GM23338 (cell line): ENCODE measurements around the gene SLAMF9. TPM values are rescaled to one million over a fixed set of nuclear protein-coding genes. Genes with fewer than 3 reads are reported as not detected.

Experiments used
- ATAC-seq: fragments of 200-7000 bp; cut with Tn5 transposase; 3 replicates; pipeline ENCODE4 v1.9.1; 2020
- DNase-seq: peaks from one replicate; pipeline ENCODE4 v3.0.0-alpha.2; 2015; ENCODE audit warnings: low spot score
- H2AFZ ChIP-seq: fragments of 200-600 bp; sonication (generic); 2 replicates; pipeline ENCODE4 v1.8.0; 2016; ENCODE audit warnings: antibody characterized with exemption, mild to moderate bottlenecking, moderate library complexity
- H3F3A ChIP-seq: fragments of 200-600 bp; sonication (generic); replicated peaks from 2 replicates; pipeline ENCODE4 v1.8.0; 2017; ENCODE audit warnings: antibody characterized with exemption, mixed run types, low read depth
- H3K27ac ChIP-seq: fragments of 200-600 bp; sonication (generic); 2 replicates; pipeline ENCODE4 v1.6.1; 2016; ENCODE audit warnings: low read depth
- H3K27me3 ChIP-seq: fragments of 200-600 bp; sonication (generic); 2 replicates; pipeline ENCODE4 v1.8.0; 2016; ENCODE audit warnings: mild to moderate bottlenecking, mixed run types, moderate library complexity; ENCODE audit not compliant: insufficient read depth
- H3K36me3 ChIP-seq: fragments of 200-600 bp; sonication (generic); 2 replicates; pipeline ENCODE4 v1.8.0; 2016; ENCODE audit warnings: mild to moderate bottlenecking; ENCODE audit not compliant: insufficient read depth
- H3K4me1 ChIP-seq: fragments of 200-600 bp; sonication (generic); 2 replicates; pipeline ENCODE4 v1.8.0; 2016; ENCODE audit warnings: mild to moderate bottlenecking, moderate library complexity; ENCODE audit not compliant: insufficient read depth
- H3K4me2 ChIP-seq: fragments of 200-600 bp; sonication (generic); 2 replicates; pipeline ENCODE4 v1.7.1; 2017; ENCODE audit warnings: mixed run types
- H3K4me3 ChIP-seq: fragments of 200-600 bp; sonication (generic); 2 replicates; pipeline ENCODE4 v1.6.1; 2016; ENCODE audit warnings: mixed run types
- H3K79me2 ChIP-seq: fragments of 200-600 bp; sonication (generic); replicated peaks from 2 replicates; pipeline ENCODE4 v1.8.0; 2017; ENCODE audit warnings: mild to moderate bottlenecking; ENCODE audit not compliant: insufficient read depth
- H3K9me2 ChIP-seq: fragments of 200-600 bp; sonication (generic); 2 replicates; pipeline ENCODE4 v1.8.0; 2017; ENCODE audit not compliant: insufficient read depth
- H4K20me1 ChIP-seq: fragments of 200-600 bp; sonication (generic); replicated peaks from 2 replicates; pipeline ENCODE4 v1.8.0; 2017; ENCODE audit warnings: mild to moderate bottlenecking; ENCODE audit not compliant: insufficient read depth
- H3K27ac Mint-ChIP-seq: 2 replicates; pipeline ENCODE4 v1.8.0; 2020; ENCODE audit warnings: inconsistent platforms, mild to moderate bottlenecking, moderate library complexity, mixed read lengths
- H3K27me3 Mint-ChIP-seq: 3 replicates; pipeline ENCODE4 v1.8.0; 2022; ENCODE audit warnings: low read depth, mild to moderate bottlenecking, moderate library complexity, mixed read lengths, inconsistent platforms; ENCODE audit not compliant: insufficient read depth, poor library complexity
- H3K36me3 Mint-ChIP-seq: 3 replicates; pipeline ENCODE4 v1.8.0; 2021; ENCODE audit warnings: low read depth, mild to moderate bottlenecking, inconsistent platforms, moderate library complexity, mixed read lengths
- H3K4me1 Mint-ChIP-seq: 3 replicates; pipeline ENCODE4 v1.8.0; 2020; ENCODE audit warnings: mild to moderate bottlenecking, inconsistent platforms, mixed read lengths
- H3K4me3 Mint-ChIP-seq: 3 replicates; pipeline ENCODE4 v1.8.0; 2021; ENCODE audit warnings: moderate library complexity, mild to moderate bottlenecking, inconsistent platforms, mixed read lengths
- H3K9me3 Mint-ChIP-seq: 3 replicates; pipeline ENCODE4 v1.8.0; 2020; ENCODE audit warnings: moderate library complexity, mild to moderate bottlenecking, inconsistent platforms, mixed read lengths
- CREB1 ChIP-seq: fragments of 250-450 bp; sonication (Bioruptor Pico); IDR thresholded peaks from 2 replicates; pipeline ENCODE4 v1.5.0; 2020; ENCODE audit warnings: low read depth, mild to moderate bottlenecking, moderate library complexity
- CTCF ChIP-seq, 2 experiments: fragments of 200-600 bp in 1 of 2; sonication (generic) in 1 of 2; conservative IDR thresholded peaks; 2 replicates each; pipeline versions ENCODE4 v1.5.1 to v1.6.1; 2016 to 2017; ENCODE audit warnings: antibody characterized with exemption in 2 of 2, low read depth in 2 of 2, mild to moderate bottlenecking in 2 of 2, moderate library complexity in 1 of 2
- EZH2 ChIP-seq: fragments of 200-600 bp; sonication (generic); IDR thresholded peaks from one replicate; pipeline ENCODE4 v1.8.0; 2017; ENCODE audit warnings: antibody characterized with exemption, mild to moderate bottlenecking, low read depth; ENCODE audit not compliant: unreplicated experiment
- JUNB ChIP-seq: IDR thresholded peaks from one replicate; pipeline ENCODE4 v1.6.1; 2016; ENCODE audit warnings: antibody characterized with exemption; ENCODE audit not compliant: unreplicated experiment
- NANOG ChIP-seq: IDR thresholded peaks from 2 replicates; pipeline ENCODE4 v1.6.1; 2016; ENCODE audit warnings: antibody characterized with exemption, borderline replicate concordance
- POLR2AphosphoS5 ChIP-seq: IDR thresholded peaks from 2 replicates; pipeline ENCODE4 v1.6.1; 2016; ENCODE audit warnings: antibody characterized with exemption, low read depth
- REST ChIP-seq: IDR thresholded peaks from one replicate; pipeline ENCODE4 v1.6.1; 2018; ENCODE audit warnings: antibody characterized with exemption; ENCODE audit not compliant: unreplicated experiment
- STAT1 ChIP-seq: IDR thresholded peaks from one replicate; pipeline ENCODE4 v1.6.1; 2016; ENCODE audit warnings: antibody characterized with exemption; ENCODE audit not compliant: unreplicated experiment
- ZNF114 ChIP-seq: fragments of 250-450 bp; sonication (Bioruptor Pico); IDR thresholded peaks from 2 replicates; pipeline ENCODE4 v1.5.0; 2020; ENCODE audit warnings: mild to moderate bottlenecking, moderate library complexity
- ZNF331 ChIP-seq: fragments of 250-450 bp; sonication (Bioruptor Pico); IDR thresholded peaks from 2 replicates; pipeline ENCODE4 v1.5.0; 2020; ENCODE audit warnings: low read depth, mild to moderate bottlenecking, moderate library complexity
- polyA plus RNA-seq: library from polyadenylated mRNA; unstranded; fragments of >200 nt; fragmentation: Nextera tagmentation; extraction: Ambion mirVana; gene quantifications from 2 replicates; pipeline ENCODE4 v1.2.1, GENCODE V29; 2016
- total RNA-seq: library from RNA; depleted of rRNA; stranded (reverse); fragments of >200 nt; shearing (Covaris generic); gene quantifications from 2 replicates; pipeline ENCODE4 v1.2.3, GENCODE V29; 2014
- TF ChIP-seq, protein P1 (sequence below): IDR thresholded peaks from 2 replicates; pipeline ENCODE4 v1.6.1; 2016; ENCODE audit warnings: antibody characterized with exemption

The SLAMF9 gene
- total and polyA plus RNA-seq, 2 experiments from 2014 or later, result not detected

DNA sequence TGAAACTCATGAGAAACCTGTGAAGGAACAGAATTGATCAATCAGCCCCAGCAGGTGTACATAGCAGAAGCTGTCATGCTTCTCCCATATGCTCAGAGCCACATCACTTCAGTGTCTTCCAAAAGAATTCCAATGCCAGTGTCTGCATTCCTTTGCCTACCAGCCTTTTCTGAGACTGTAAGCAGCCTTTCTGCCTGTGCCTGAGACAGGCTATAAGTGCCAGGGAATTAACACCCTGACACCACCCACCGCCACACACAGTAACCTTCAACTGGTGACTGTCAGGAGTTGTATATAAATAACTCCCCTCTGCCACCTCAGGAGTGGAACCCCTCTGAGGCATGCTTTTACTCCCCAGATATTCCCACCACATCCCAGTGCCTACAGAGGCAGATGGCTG lies 38.1 kb upstream of the SLAMF9 start:
- Histone ChIP-seq H3K4me1 (peaks cover 13% of the 10 kb centered on the region), H3F3A (no peaks in the 10 kb centered on the region), H3K27me3 (no peaks in the 10 kb centered on the region), H3K9me2 (no peaks in the 10 kb centered on the region), H3K79me2 (no peaks in the 10 kb centered on the region), H4K20me1 (no peaks in the 10 kb centered on the region), H3K36me3 (no peaks in the 10 kb centered on the region), H3K27ac (no peak overlapping the region), H3K4me2 (no peak overlapping the region), H3K4me3 (no peak overlapping the region), H2AFZ (0 out of 2 replicates have a peak overlapping the region, but pooled peaks have one; percentile 43)
- H3K27me3 Mint-ChIP-seq, result peaks cover 2% of the 10 kb centered on the region
- ATAC-seq (peak; percentile 54), DNase-seq (peak; percentile 22)
- no peak overlapping the region for H3K4me3 Mint-ChIP-seq
- H3K27ac Mint-ChIP-seq, result no peak overlapping the region
- no peaks in the 10 kb centered on the region for H3K9me3 Mint-ChIP-seq
- TF ChIP-seq ZNF114 (CRISPR knock-in tag) (no peak), CTCF (conservative IDR thresholded peaks at IDR 0.05; ENCODE audit: low read depth in 2 of 2) (no peak), NANOG (no peak), EZH2 (no peak), STAT1 (no peak), JUNB (no peak)
- TF ChIP-seq, protein P1, sequence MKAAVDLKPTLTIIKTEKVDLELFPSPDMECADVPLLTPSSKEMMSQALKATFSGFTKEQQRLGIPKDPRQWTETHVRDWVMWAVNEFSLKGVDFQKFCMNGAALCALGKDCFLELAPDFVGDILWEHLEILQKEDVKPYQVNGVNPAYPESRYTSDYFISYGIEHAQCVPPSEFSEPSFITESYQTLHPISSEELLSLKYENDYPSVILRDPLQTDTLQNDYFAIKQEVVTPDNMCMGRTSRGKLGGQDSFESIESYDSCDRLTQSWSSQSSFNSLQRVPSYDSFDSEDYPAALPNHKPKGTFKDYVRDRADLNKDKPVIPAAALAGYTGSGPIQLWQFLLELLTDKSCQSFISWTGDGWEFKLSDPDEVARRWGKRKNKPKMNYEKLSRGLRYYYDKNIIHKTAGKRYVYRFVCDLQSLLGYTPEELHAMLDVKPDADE, result no peak
- peaks cover 15% of the 10 kb centered on the region; the same call in 2 of the 3 replicates for H3K4me1 Mint-ChIP-seq
- no peaks in the 10 kb centered on the region for H3K36me3 Mint-ChIP-seq

DNA sequence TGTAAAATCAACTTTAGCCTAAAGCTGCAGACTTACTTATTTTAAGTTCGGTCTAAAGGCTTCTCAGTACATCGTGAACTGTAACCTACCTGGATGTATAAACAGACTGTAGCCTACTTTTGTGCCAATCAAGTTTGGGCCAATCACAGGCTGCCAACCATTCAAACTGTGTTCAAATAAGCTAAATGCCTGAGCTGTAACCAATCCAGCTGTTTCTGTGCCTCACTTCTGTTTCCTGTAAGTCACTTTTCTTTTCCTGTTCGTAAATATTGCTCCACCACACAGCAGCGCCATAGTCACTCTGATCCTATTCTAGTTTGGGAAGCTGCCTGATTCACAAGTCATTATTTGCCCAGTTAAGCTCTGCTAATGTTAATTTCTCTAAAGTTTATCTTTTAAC lies 37.5 kb upstream of the SLAMF9 start:
- peak overlapping the region; percentile 12; the same call in 1 of the 2 replicates for H2AFZ ChIP-seq

More for the DNA sequence above, 37.5 kb upstream of the SLAMF9 start:
- no peaks in the 10 kb centered on the region for H4K20me1 ChIP-seq
- no peaks in the 10 kb centered on the region for H3K27me3 ChIP-seq
- H3K4me3 ChIP-seq, result no peak overlapping the region
- Mint-ChIP-seq H3K27me3 (peaks cover 2% of the 10 kb centered on the region), H3K27ac (no peak overlapping the region), H3K36me3 (no peaks in the 10 kb centered on the region), H3K9me3 (no peaks in the 10 kb centered on the region), H3K4me1 (peaks cover 17% of the 10 kb centered on the region; the same call in 2 of the 3 replicates), H3K4me3 (no peak overlapping the region)
- no peaks in the 10 kb centered on the region for H3K9me2 ChIP-seq
- H3K79me2 ChIP-seq, result no peaks in the 10 kb centered on the region
- no peak overlapping the region for H3K27ac ChIP-seq
- H3K36me3 ChIP-seq, result no peaks in the 10 kb centered on the region
- H3K4me1 ChIP-seq, result peaks cover 13% of the 10 kb centered on the region
- H3F3A ChIP-seq, result no peaks in the 10 kb centered on the region
- no peak for ATAC-seq
- peak; percentile 7 for DNase-seq
- H3K4me2 ChIP-seq, result no peak overlapping the region
- TF ChIP-seq ZNF114 (CRISPR knock-in tag) (no peak), ZNF331 (CRISPR knock-in tag) (no peak), POLR2AphosphoS5 (no peak), CREB1 (no peak), EZH2 (no peak), STAT1 (no peak), NANOG (no peak), REST (no peak), CTCF (conservative IDR thresholded peaks at IDR 0.05; ENCODE audit: low read depth in 2 of 2) (no peak)
- TF ChIP-seq, protein P1, result no peak
